HG02938 (cell line): Measurements from ENCODE around the gene NCAN.
"Not testable (repeated sequence)": the region's sequence is repeated elsewhere in the genome, so short reads cannot be mapped to it uniquely, and the experiment has no call there.

ENCODE experiments used
- ATAC-seq: cut with Tn5 transposase; IDR thresholded peaks from one replicate; pipeline ENCODE4 v1.9.1; 2021; ENCODE audit warnings: mild to moderate bottlenecking, moderate library complexity; ENCODE audit not compliant: unreplicated experiment

Gene NCAN

GRCh38 chr19:19192910-19193423, 18.8 kb upstream of the NCAN start:
- no peak for ATAC-seq

GRCh38 chr19:19193926-19194325, 17.8 kb upstream of the NCAN start:
- ATAC-seq, result no peak

GRCh38 chr19:19201697-19202630, 9.8 kb upstream of the NCAN start:
- no peak for ATAC-seq

- no peak for ATAC-seq
Measured at GRCh38 chr19:19202707-19203011, 9.1 kb upstream of the NCAN start.

GRCh38 chr19:19203012-19203856, 8.5 kb upstream of the NCAN start, which contains the start of gene NR2C2AP:
Gene NR2C2AP, minus strand, starts transcription at chr19:19203414. Its CDS starts 354 bp downstream, at chr19:19203060.
- peak; percentile 63 for ATAC-seq

GRCh38 chr19:19204181-19204580, 7.6 kb upstream of the NCAN start:
- ATAC-seq, result no peak

GRCh38 chr19:19205416-19206410, 6.0 kb upstream of the NCAN start:
- no peak for ATAC-seq

GRCh38 chr19:19206938-19207337, 4.8 kb upstream of the NCAN start:
- ATAC-seq, result no peak

GRCh38 chr19:19207637-19208572, 3.9 kb upstream of the NCAN start:
- no peak for ATAC-seq

GRCh38 chr19:19209372-19209771, 2.4 kb upstream of the NCAN start:
- no peak for ATAC-seq

GRCh38 chr19:19212916-19213315, 1.2 kb downstream of the NCAN start:
- ATAC-seq, result no peak

- ATAC-seq, result no peak
Measured at GRCh38 chr19:19213426-19214158, 1.8 kb downstream of the NCAN start.

GRCh38 chr19:19214159-19214490, 2.4 kb downstream of the NCAN start:
- no peak for ATAC-seq

- ATAC-seq, result no peak
Measured at GRCh38 chr19:19214892-19215291, 3.1 kb downstream of the NCAN start.

- ATAC-seq, result no peak
Measured at GRCh38 chr19:19215792-19216191, 4.0 kb downstream of the NCAN start.

GRCh38 chr19:19217099-19217498, 5.3 kb downstream of the NCAN start:
- ATAC-seq, result no peak

GRCh38 chr19:19218911-19219310, 7.2 kb downstream of the NCAN start:
- no peak for ATAC-seq

- ATAC-seq, result not testable (repeated sequence)
Measured at GRCh38 chr19:19221000-19221399, 9.2 kb downstream of the NCAN start.

- ATAC-seq, result no peak
Measured at GRCh38 chr19:19223060-19223459, 11.3 kb downstream of the NCAN start.
